Measurements from ENCODE around the gene ADH1A. TPM values are rescaled to one million over a fixed set of nuclear protein-coding genes. Genes with fewer than 3 reads are reported as not detected.

ADH1A gene
- total and polyA plus RNA-seq, 9 of the 15 experiments (the other 6 are each of a cell fraction or from before 2014, with no cell fraction given): not detected

GRCh38 chr4:99324979-99325378, 34.2 kb upstream of the ADH1A start (continued):
- TF ChIP-seq THRB (CRISPR knock-in tag; conservative IDR thresholded peaks at IDR 0.05) (no peak), TRIM28 (IDR thresholded peaks at IDR 0.05) (no peak), ZNF175 (CRISPR knock-in tag; IDR thresholded peaks at IDR 0.05; ENCODE audit: low read depth) (no peak), NFIX (CRISPR knock-in tag; IDR thresholded peaks at IDR 0.05; ENCODE audit: low read depth) (no peak), MIER1 (IDR thresholded peaks at IDR 0.05; ENCODE audit: low read depth) (no peak), CBFB (CRISPR knock-in tag; IDR thresholded peaks at IDR 0.05) (no peak), FIP1L1 (IDR thresholded peaks at IDR 0.05; ENCODE audit: low read depth, low read length, poor library complexity, severe bottlenecking) (no peak)

- FAIRE-seq: no peak
- TF ChIP-seq MEF2D (tag; conservative IDR thresholded peaks at IDR 0.05; ENCODE audit: low read depth) (no peak), NFRKB (IDR thresholded peaks at IDR 0.05; ENCODE audit: low read depth) (no peak), ARID2 (IDR thresholded peaks at IDR 0.05) (no peak), PML (IDR thresholded peaks at IDR 0.05; ENCODE audit: low read length) (no peak), ZNF395 (CRISPR knock-in tag; IDR thresholded peaks at IDR 0.05) (no peak), ZFP30 (CRISPR knock-in tag; IDR thresholded peaks at IDR 0.05; ENCODE audit: borderline replicate concordance) (no peak), IRF2 (CRISPR knock-in tag; IDR thresholded peaks at IDR 0.05) (no peak), ZNF280A (IDR thresholded peaks at IDR 0.05; ENCODE audit: low read depth, partially characterized antibody) (no peak), NCOA6 (IDR thresholded peaks at IDR 0.05) (no peak), NUFIP1 (IDR thresholded peaks at IDR 0.05; ENCODE audit: partially characterized antibody) (no peak), ZNF316 (IDR thresholded peaks at IDR 0.05) (no peak)
These were observed 33.6 kb upstream of the ADH1A start for GRCh38 chr4:99324361-99324760.

More at GRCh38 chr4:99324361-99324760, 33.6 kb upstream of the ADH1A start:
- H3K9me1 ChIP-seq (ENCODE audit: control insufficient read depth, insufficient read depth, low read length): no peaks in the 10 kb centered on the region
- 0% methylated on average over 1 of the region's 1 CpG for WGBS (ENCODE audit: insufficient coverage, low coverage, missing lambda C conversion rate)
- DNase-seq (ENCODE audit: extremely low read depth in 1 of 4, low spot score in 3 of 4) (no peak), ATAC-seq (no peak)
- no peak overlapping the region for H2AFZ ChIP-seq (ENCODE audit: low read depth, low read length)
- no peaks in the 10 kb centered on the region for H3K9me3 ChIP-seq (replicated peaks; ENCODE audit: control insufficient read depth, insufficient read depth, low read depth, low read length)
- H3K36me3 ChIP-seq (ENCODE audit: control insufficient read depth, insufficient read depth, low read length): no peaks in the 10 kb centered on the region
- ChIA-PET CTCF (ENCODE audit: low intra/inter-chr PET ratio) (no interaction called here), POLR2A (interaction anchor here (0.7 kb wide), 1 partner anchor 432 kb away, joined by 3 read pairs; no protein-coding TSS in a partner anchor)
- H3K9ac ChIP-seq (ENCODE audit: insufficient read depth in 1 of 2, low read depth in 2 of 2, low read length in 2 of 2): no peak overlapping the region
- H4K20me1 ChIP-seq (replicated peaks; ENCODE audit: control insufficient read depth, insufficient read depth, low read length): no peaks in the 10 kb centered on the region
- no peaks in the 10 kb centered on the region for H3K4me1 ChIP-seq (replicated peaks in 1 of 2; ENCODE audit: control insufficient read depth in 2 of 2, insufficient read depth in 2 of 2, low read length in 2 of 2)
- no peaks in the 10 kb centered on the region for H3K79me2 ChIP-seq (ENCODE audit: control insufficient read depth, insufficient read depth, low read length)
- in situ Hi-C loops (cut with MboI) (no loop called here), intact Hi-C loops (cut with micrococcal nuclease) (no loop called here)
- H3K4me2 ChIP-seq (ENCODE audit: insufficient read depth, low read length): no peak overlapping the region
- no peak overlapping the region for H3K27ac ChIP-seq (ENCODE audit: extremely low read depth, low read depth, low read length)
- H3K4me3 ChIP-seq: no peak overlapping the region
- no peaks in the 10 kb centered on the region for H3K27me3 ChIP-seq (ENCODE audit: control insufficient read depth in 2 of 2, insufficient read depth in 2 of 2, low read length in 2 of 2)
- no TSS peak for BruUV-seq (replicated peaks)
